ENCODE results near the gene LSMEM2.

The LSMEM2 gene

GRCh38 chr3:50336452-50337174 lies 57.7 kb downstream of the LSMEM2 start:
- Histone ChIP-seq H3K4me1 (ENCODE audit: control insufficient read depth in 1 of 2, insufficient read depth in 1 of 2, low read depth in 1 of 2, low read length in 1 of 2) (peaks cover 53 to 63% of the 10 kb centered on the region in 2 experiments), H3K4me3 (ENCODE audit: low read depth in 1 of 2, low read length in 1 of 2) (peak overlapping the region; percentile 91 to 93), H3K27me3 (no peaks in the 10 kb centered on the region), H3K27ac (peak overlapping the region; percentile 100), H3K9me3 (no peaks in the 10 kb centered on the region), H3K36me3 (peaks cover 7% of the 10 kb centered on the region)
- no peak for TF ChIP-seq CTCF (IDR thresholded peaks at IDR 0.05)

- peaks cover 60 to 70% of the 10 kb centered on the region in 2 experiments for H3K4me1 ChIP-seq (ENCODE audit: control insufficient read depth in 1 of 2, insufficient read depth in 1 of 2, low read depth in 1 of 2, low read length in 1 of 2)
- H3K27ac ChIP-seq = peak overlapping the region; percentile 100
- peak; percentile 18 for TF ChIP-seq CTCF (IDR thresholded peaks at IDR 0.05)
- peak overlapping the region; percentile 91 to 93 for H3K4me3 ChIP-seq (ENCODE audit: low read depth in 1 of 2, low read length in 1 of 2)
- H3K36me3 ChIP-seq = no peaks in the 10 kb centered on the region
- no peaks in the 10 kb centered on the region for H3K27me3 ChIP-seq
- H3K9me3 ChIP-seq = no peaks in the 10 kb centered on the region
Measured at GRCh38 chr3:50337175-50337861, 58.4 kb downstream of the LSMEM2 start.

Data from neutrophil (primary cell).